MM.1S (cell line): Measurements from ENCODE around the gene ULK4.

Experiments
- EZH2 ChIP-seq: fragments of 300-600 bp; sonication (generic); optimal IDR thresholded peaks from 2 replicates; pipeline ENCODE3; 2017; ENCODE audit warnings: low read depth, mild to moderate bottlenecking, antibody characterized with exemption, low read length, mixed read lengths
- TF ChIP-seq, protein P1 (sequence below): fragments of 300-600 bp; sonication (generic); IDR thresholded peaks from 2 replicates; pipeline ENCODE4 v1.5.1; 2016; ENCODE audit warnings: antibody characterized with exemption, low read length, mixed read lengths

DNA sequence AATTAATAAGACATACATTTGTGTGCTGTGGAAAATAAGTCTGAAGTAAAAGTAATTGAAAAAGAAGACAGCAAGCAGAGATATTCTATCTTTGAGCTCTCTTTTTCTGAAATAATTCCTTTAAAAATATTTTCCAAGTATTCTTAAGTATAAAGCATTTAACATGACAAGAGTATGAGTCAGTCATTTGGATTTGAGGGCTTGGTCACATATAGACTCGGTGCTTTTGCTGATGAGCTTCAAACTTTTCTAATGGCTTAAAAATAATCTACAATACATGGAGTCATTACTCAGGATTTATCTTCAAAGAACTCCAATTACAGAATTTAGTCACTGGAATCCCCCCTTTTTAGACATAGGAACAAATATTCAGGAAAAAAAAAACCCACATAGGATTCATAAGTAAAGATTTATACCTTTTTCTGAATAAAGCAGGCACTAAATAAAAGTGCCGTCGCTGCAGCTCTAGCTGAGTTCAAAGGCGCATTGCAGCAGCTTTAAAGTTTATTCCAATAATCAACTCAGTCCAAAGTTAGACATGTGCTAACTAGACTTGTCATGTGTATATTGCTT is 615.1 kb downstream of the ULK4 start:
- TF ChIP-seq, protein P1, sequence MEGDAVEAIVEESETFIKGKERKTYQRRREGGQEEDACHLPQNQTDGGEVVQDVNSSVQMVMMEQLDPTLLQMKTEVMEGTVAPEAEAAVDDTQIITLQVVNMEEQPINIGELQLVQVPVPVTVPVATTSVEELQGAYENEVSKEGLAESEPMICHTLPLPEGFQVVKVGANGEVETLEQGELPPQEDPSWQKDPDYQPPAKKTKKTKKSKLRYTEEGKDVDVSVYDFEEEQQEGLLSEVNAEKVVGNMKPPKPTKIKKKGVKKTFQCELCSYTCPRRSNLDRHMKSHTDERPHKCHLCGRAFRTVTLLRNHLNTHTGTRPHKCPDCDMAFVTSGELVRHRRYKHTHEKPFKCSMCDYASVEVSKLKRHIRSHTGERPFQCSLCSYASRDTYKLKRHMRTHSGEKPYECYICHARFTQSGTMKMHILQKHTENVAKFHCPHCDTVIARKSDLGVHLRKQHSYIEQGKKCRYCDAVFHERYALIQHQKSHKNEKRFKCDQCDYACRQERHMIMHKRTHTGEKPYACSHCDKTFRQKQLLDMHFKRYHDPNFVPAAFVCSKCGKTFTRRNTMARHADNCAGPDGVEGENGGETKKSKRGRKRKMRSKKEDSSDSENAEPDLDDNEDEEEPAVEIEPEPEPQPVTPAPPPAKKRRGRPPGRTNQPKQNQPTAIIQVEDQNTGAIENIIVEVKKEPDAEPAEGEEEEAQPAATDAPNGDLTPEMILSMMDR = no peak
- no peak for TF ChIP-seq EZH2
